HCT116 (cell line): Measurements from ENCODE around the gene WWP2. TPM values are rescaled to one million over a fixed set of nuclear protein-coding genes. Genes with fewer than 3 reads are reported as not detected.

Experiments
- ATAC-seq: fragments of 200-7000 bp; cut with Tn5 transposase; 2 replicates; pipeline ENCODE4 v1.9.1; 2020; ENCODE audit warnings: mild to moderate bottlenecking, moderate library complexity
- BruUV-seq: library from RNA; stranded (reverse); fragments of 400-500 nt; replicated peaks from 2 replicates; lab custom pipeline; 2021; lab: Mats Ljungman, UMichigan
- CTCF ChIA-PET: fragments of 300-600 bp; sonication (Branson Sonifier 250); formaldehyde crosslinking; loops from one replicate; lab custom pipeline; 2021; ENCODE audit warnings: antibody characterized with exemption; lab: Charles Lee
- POLR2A ChIA-PET: fragments of 300-600, 350-600 bp; sonication (Branson Sonifier 250); formaldehyde crosslinking; loops from one replicate; lab custom pipeline; 2021; ENCODE audit warnings: antibody characterized with exemption; lab: Charles Lee
- RAD21 ChIA-PET, 2 experiments: fragments of 300-600 bp; sonication (Branson Sonifier 250); formaldehyde crosslinking; loops; one replicate each; lab custom pipeline; 2023; ENCODE audit warnings: low total read pairs in 2 of 2; ENCODE audit not compliant: uncharacterized antibody in 2 of 2, unreplicated experiment in 2 of 2, low non-redundant PET in 1 of 2; lab: Charles Lee
- DNase-seq: peaks from one replicate; pipeline ENCODE4 v3.0.0-alpha.2; 2010; ENCODE audit warnings: low read depth, low spot score
- H2AFZ ChIP-seq: fragments of 200-600 bp; shearing (Covaris generic), sonication (generic); 2 replicates; pipeline ENCODE4 v1.6.1; 2017; ENCODE audit warnings: low read depth, mixed run types, mixed read lengths, antibody characterized with exemption, low read length; ENCODE audit not compliant: poor library complexity, severe bottlenecking
- H3K27ac ChIP-seq: 2 replicates; pipeline ENCODE4 v1.5.1; 2012; ENCODE audit warnings: low read depth, low read length
- H3K27me3 ChIP-seq: fragments of 200-600 bp; sonication (generic); 2 replicates; pipeline ENCODE4 v1.6.1; 2016; ENCODE audit warnings: mixed run types, low read length, mixed read lengths; ENCODE audit not compliant: insufficient read depth
- H3K36me3 ChIP-seq, 2 experiments: fragments of 200-500 bp in 1 of 2; fragments of 200-600 bp in 1 of 2; sonication (Bioruptor generic) in 1 of 2; sonication (generic) in 1 of 2; 2 replicates each; pipeline versions ENCODE4 v1.5.1 to v1.6.1; 2014 to 2016; ENCODE audit warnings: low read length in 2 of 2, inconsistent platforms in 1 of 2, mixed read lengths in 1 of 2, mixed run types in 1 of 2; ENCODE audit not compliant: insufficient read depth in 2 of 2, control insufficient read depth in 1 of 2
- H3K4me1 ChIP-seq, 2 experiments: fragments of 200-600 bp in 1 of 2; sonication (generic) in 1 of 2; 2 replicates each; pipeline versions ENCODE4 v1.5.1 to v1.6.1; 2012 to 2017; ENCODE audit warnings: low read length in 2 of 2, inconsistent platforms in 1 of 2, mild to moderate bottlenecking in 1 of 2, mixed read lengths in 1 of 2, mixed run types in 1 of 2, moderate library complexity in 1 of 2; ENCODE audit not compliant: insufficient read depth in 2 of 2, control insufficient read depth in 1 of 2
- H3K4me2 ChIP-seq: fragments of 200-600 bp; sonication (generic); 2 replicates; pipeline ENCODE4 v1.6.1; 2017; ENCODE audit warnings: mixed run types, low read length, mixed read lengths
- H3K4me3 ChIP-seq, 2 experiments: fragments of 200-600 bp in 1 of 2; sonication (generic) in 1 of 2; replicated peaks in 1 of 2; 2 replicates each; pipeline ENCODE4 v1.5.1; 2011 to 2016; ENCODE audit warnings: low read length in 2 of 2, control low read depth in 1 of 2, low read depth in 1 of 2, mild to moderate bottlenecking in 1 of 2, mixed read lengths in 1 of 2, mixed run types in 1 of 2
- H3K79me2 ChIP-seq: fragments of 200-600 bp; sonication (generic); 2 replicates; pipeline ENCODE4 v1.6.1; 2017; ENCODE audit warnings: mild to moderate bottlenecking, mixed run types, low read length, moderate library complexity, mixed read lengths; ENCODE audit not compliant: insufficient read depth
- H3K9ac ChIP-seq: fragments of 200-600 bp; sonication (generic); 2 replicates; pipeline ENCODE4 v1.6.1; 2016; ENCODE audit warnings: low read length, mixed read lengths
- H3K9me2 ChIP-seq: fragments of 200-600 bp; sonication (generic), shearing (Covaris generic); 2 replicates; pipeline ENCODE4 v1.6.1; 2017; ENCODE audit warnings: mixed run types, mild to moderate bottlenecking, moderate library complexity; ENCODE audit not compliant: insufficient read depth
- H3K9me3 ChIP-seq, 2 experiments: fragments of 200-500 bp in 1 of 2; fragments of 200-600 bp in 1 of 2; sonication (Bioruptor generic) in 1 of 2; sonication (generic) in 1 of 2; 2 replicates each; pipeline ENCODE4 v1.6.1; 2014 to 2017; ENCODE audit warnings: low read length in 2 of 2, mixed read lengths in 2 of 2, inconsistent platforms in 1 of 2, low read depth in 1 of 2, mild to moderate bottlenecking in 1 of 2, mixed run types in 1 of 2, moderate library complexity in 1 of 2; ENCODE audit not compliant: control insufficient read depth in 1 of 2, insufficient read depth in 1 of 2
- H4K20me1 ChIP-seq: fragments of 200-600 bp; sonication (generic), shearing (Covaris generic); 2 replicates; pipeline ENCODE4 v1.6.1; 2017; ENCODE audit warnings: mixed run types, mild to moderate bottlenecking, moderate library complexity; ENCODE audit not compliant: insufficient read depth
- ATF3 ChIP-seq: IDR thresholded peaks from 2 replicates; pipeline ENCODE4 v1.6.1; 2012
- CBX3 ChIP-seq: IDR thresholded peaks from 2 replicates; pipeline ENCODE4 v1.6.1; 2012; ENCODE audit warnings: low read depth
- CTCF ChIP-seq, 3 experiments: fragments of 200-600 bp in 1 of 3; sonication (generic) in 1 of 3; IDR thresholded peaks in 2 of 3; conservative IDR thresholded peaks in 1 of 3; 2 replicates each; pipeline ENCODE4 v1.5.1; 2012 to 2017; ENCODE audit warnings: low read depth in 2 of 3, low read length in 2 of 3, antibody characterized with exemption in 1 of 3, borderline replicate concordance in 1 of 3, control low read depth in 1 of 3, mild to moderate bottlenecking in 1 of 3, mixed read lengths in 1 of 3, mixed run types in 1 of 3, moderate library complexity in 1 of 3; ENCODE audit not compliant: insufficient read depth in 1 of 3
- EGR1 ChIP-seq: IDR thresholded peaks from 2 replicates; pipeline ENCODE4 v1.6.1; 2012; ENCODE audit warnings: low read depth
- EZH2 ChIP-seq: fragments of 200-600 bp; sonication (generic); IDR thresholded peaks from 2 replicates; pipeline ENCODE4 v1.6.1; 2017; ENCODE audit warnings: antibody characterized with exemption, mixed run types
- EZH2phosphoT487 ChIP-seq: fragments of 200-600 bp; IDR thresholded peaks from 2 replicates; pipeline ENCODE4 v1.6.1; 2018; ENCODE audit warnings: antibody characterized with exemption, borderline replicate concordance
- FOSL1 ChIP-seq: IDR thresholded peaks from 2 replicates; pipeline ENCODE4 v1.6.1; 2012; ENCODE audit warnings: low read depth
- MAX ChIP-seq: IDR thresholded peaks from 2 replicates; pipeline ENCODE4 v1.6.1; 2012
- POLR2A ChIP-seq: IDR thresholded peaks from 2 replicates; pipeline ENCODE4 v1.7.0; 2011; ENCODE audit warnings: borderline replicate concordance; ENCODE audit not compliant: insufficient read depth, insufficient read length; ENCODE audit errors: extremely low read depth
- POLR2AphosphoS5 ChIP-seq: IDR thresholded peaks from 2 replicates; pipeline ENCODE4 v1.6.1; 2011; ENCODE audit warnings: mild to moderate bottlenecking, low read depth, low read length, moderate library complexity
- RAD21 ChIP-seq: IDR thresholded peaks from 2 replicates; pipeline ENCODE4 v1.6.1; 2012; ENCODE audit warnings: low read depth, mild to moderate bottlenecking
- REST ChIP-seq: IDR thresholded peaks from 2 replicates; pipeline ENCODE4 v1.6.1; 2012; ENCODE audit warnings: low read depth
- SIN3A ChIP-seq: IDR thresholded peaks from 2 replicates; pipeline ENCODE4 v1.6.1; 2012; ENCODE audit warnings: low read depth
- SP1 ChIP-seq: IDR thresholded peaks from 2 replicates; pipeline ENCODE4 v1.6.1; 2012; ENCODE audit warnings: low read depth
- SRF ChIP-seq: IDR thresholded peaks from 2 replicates; pipeline ENCODE4 v1.6.1; 2012; ENCODE audit warnings: low read depth
- YY1 ChIP-seq: IDR thresholded peaks from 2 replicates; pipeline ENCODE4 v1.6.1; 2011; ENCODE audit warnings: low read length, low read depth, moderate library complexity, mild to moderate bottlenecking; ENCODE audit not compliant: insufficient replicate concordance; ENCODE audit errors: extremely low read depth
- ZFX ChIP-seq: fragments of 450-650 bp; IDR thresholded peaks from 2 replicates; pipeline ENCODE4 v1.6.1; 2017
- ZNF274 ChIP-seq: fragments of 200-500 bp; sonication (Bioruptor generic); IDR thresholded peaks from 2 replicates; pipeline ENCODE4 v1.6.1; 2014; ENCODE audit warnings: mild to moderate bottlenecking, low read depth, low read length, inconsistent platforms
- intact Hi-C: fragments of 100-400 bp; cut with micrococcal nuclease; formaldehyde crosslinking; loops from 2 replicates; pipeline ENCODE4 v1.10.0; 2022
- total RNA-seq: library from RNA; stranded (reverse); gene quantifications from one replicate; pipeline ENCODE4 v1.2.1, GENCODE V29; 2021; ENCODE audit not compliant: unreplicated experiment

Gene WWP2
- total RNA-seq, 1 experiment from 2014 or later = 44.2 TPM

GRCh38 chr16:69910964-69911363, 148.8 kb downstream of the WWP2 start:
- intact Hi-C loops = no loop called here
- no peaks in the 10 kb centered on the region for H3K9me3 ChIP-seq
- H3K4me2 ChIP-seq = no peak overlapping the region
- TSS peak; percentile 26 for BruUV-seq
- ChIA-PET RAD21 (no interaction called here), POLR2A (no interaction called here), CTCF (no interaction called here)
- no peak overlapping the region for H3K9ac ChIP-seq
- no peaks in the 10 kb centered on the region for H4K20me1 ChIP-seq
- H3K79me2 ChIP-seq = no peaks in the 10 kb centered on the region
- no peaks in the 10 kb centered on the region for H3K4me1 ChIP-seq
- peaks cover 3 to 4% of the 10 kb centered on the region in 2 experiments; a peak in 1 of 4 replicates for H3K36me3 ChIP-seq
- H2AFZ ChIP-seq = no peak overlapping the region
- H3K9me2 ChIP-seq = no peaks in the 10 kb centered on the region
- no peak for ATAC-seq
- DNase-seq = no peak
- TF ChIP-seq MAX = no peak
- no peak for TF ChIP-seq SRF
- no peak for TF ChIP-seq ZNF274
- no peak for TF ChIP-seq FOSL1
- no peak for TF ChIP-seq POLR2A
- TF ChIP-seq ZFX = no peak
- TF ChIP-seq SIN3A = no peak
- TF ChIP-seq RAD21 = no peak
- TF ChIP-seq POLR2AphosphoS5 = no peak
- no peak for TF ChIP-seq REST
- TF ChIP-seq YY1 = no peak
- no peak for TF ChIP-seq EGR1
- no peak for TF ChIP-seq EZH2
- no peak for TF ChIP-seq CBX3
- TF ChIP-seq ATF3 = no peak
- no peak for TF ChIP-seq EZH2phosphoT487
- TF ChIP-seq CTCF (IDR thresholded peaks at IDR 0.05 in 2 of 3, conservative IDR thresholded peaks at IDR 0.05 in 1 of 3; ENCODE audit: borderline replicate concordance in 1 of 3, insufficient read depth in 1 of 3, low read depth in 2 of 3, low read length in 2 of 3) = no peak
- no peak for TF ChIP-seq SP1
- TF ChIP-seq, all 23 proteins: peak for 0
- Histone ChIP-seq H3K27ac (no peak overlapping the region), H3K4me3 (no peak overlapping the region), H3K27me3 (no peaks in the 10 kb centered on the region)
